Cardiac septum (tissue), 1 donor: ENCODE data around the gene CDC5L. TPM values are rescaled to one million over a fixed set of nuclear protein-coding genes. Genes with fewer than 3 reads are reported as not detected.
"Not testable (repeated sequence)": the region's sequence is repeated elsewhere in the genome, so short reads cannot be mapped to it uniquely, and the experiment has no call there.

Experiments
- DNase-seq: peaks from one replicate; pipeline ENCODE4 v3.0.0-alpha.2; 2020; ENCODE audit warnings: low spot score
- intact Hi-C: fragments of 100-400 bp; cut with DNase I; formaldehyde crosslinking; loops from one replicate; pipeline ENCODE4 v1.14.0; 2022
- long read RNA-seq: library from polyadenylated mRNA; unstranded; transcript quantifications from one replicate; pipeline ENCODE4 v2.0.0, GENCODE V29; 2021
- total RNA-seq: library from RNA; stranded (reverse); fragmentation: NEBNext Ultra II Directional; extraction: Animal tissue kit (Norgen Biotek cat#: 25700); gene quantifications from one replicate; pipeline ENCODE4 v1.2.1, GENCODE V29; 2021
- donor health status: DM: no; HTN: no; CAD: no.

The CDC5L gene
- total RNA-seq: 20.7 TPM
- long read RNA-seq, full-length matches to known transcripts: 13 of 42 reads
- long read RNA-seq, partial matches to known transcripts: 21 of 42 reads
- long read RNA-seq, other reads (novel, unspliced or antisense): 8 of 42 reads

DNA sequence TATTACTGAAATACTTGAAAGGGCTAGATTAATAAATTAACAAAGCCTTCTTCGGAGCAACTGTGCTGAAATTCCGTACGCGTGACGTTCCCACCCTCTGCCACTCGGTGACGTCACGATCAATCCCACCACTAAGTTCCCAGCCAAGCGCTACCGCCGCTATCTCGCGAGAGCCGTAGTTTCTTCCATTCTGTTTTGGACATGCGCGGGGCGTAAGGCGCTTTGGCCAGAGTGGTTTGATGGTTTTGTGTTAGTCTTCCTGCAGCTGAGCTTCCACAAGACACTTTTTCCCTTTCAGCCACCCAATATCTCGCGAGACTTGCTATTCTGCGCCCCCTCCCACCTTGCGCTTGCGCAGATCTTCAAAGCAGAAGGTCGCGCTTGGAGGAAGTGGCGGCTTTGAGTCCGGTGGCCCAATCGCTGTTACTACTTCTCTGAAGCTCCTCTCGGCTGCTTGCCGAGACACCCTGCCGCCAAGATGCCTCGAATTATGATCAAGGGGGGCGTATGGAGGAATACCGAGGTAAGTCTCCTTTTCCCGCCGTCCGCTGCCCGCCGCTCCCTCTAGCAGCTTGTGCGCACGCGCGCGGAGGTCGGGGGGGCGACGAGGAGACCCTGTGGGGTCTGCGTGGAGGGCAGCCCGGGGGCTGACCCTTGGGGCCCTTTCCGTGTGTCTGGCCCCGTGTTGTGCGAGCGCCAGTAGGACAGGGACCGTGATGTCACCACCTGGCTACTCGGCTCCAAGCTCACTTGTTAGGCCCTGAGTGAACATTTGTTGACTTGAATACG is at the start of gene CDC5L:
TSS of gene CDC5L (plus strand) at position 361 of the 789 bp plus-strand sequence. CDS start at position 479, 118 bp downstream.
- intact Hi-C loops: no loop called here
- DNase-seq: peak; percentile 95

DNA sequence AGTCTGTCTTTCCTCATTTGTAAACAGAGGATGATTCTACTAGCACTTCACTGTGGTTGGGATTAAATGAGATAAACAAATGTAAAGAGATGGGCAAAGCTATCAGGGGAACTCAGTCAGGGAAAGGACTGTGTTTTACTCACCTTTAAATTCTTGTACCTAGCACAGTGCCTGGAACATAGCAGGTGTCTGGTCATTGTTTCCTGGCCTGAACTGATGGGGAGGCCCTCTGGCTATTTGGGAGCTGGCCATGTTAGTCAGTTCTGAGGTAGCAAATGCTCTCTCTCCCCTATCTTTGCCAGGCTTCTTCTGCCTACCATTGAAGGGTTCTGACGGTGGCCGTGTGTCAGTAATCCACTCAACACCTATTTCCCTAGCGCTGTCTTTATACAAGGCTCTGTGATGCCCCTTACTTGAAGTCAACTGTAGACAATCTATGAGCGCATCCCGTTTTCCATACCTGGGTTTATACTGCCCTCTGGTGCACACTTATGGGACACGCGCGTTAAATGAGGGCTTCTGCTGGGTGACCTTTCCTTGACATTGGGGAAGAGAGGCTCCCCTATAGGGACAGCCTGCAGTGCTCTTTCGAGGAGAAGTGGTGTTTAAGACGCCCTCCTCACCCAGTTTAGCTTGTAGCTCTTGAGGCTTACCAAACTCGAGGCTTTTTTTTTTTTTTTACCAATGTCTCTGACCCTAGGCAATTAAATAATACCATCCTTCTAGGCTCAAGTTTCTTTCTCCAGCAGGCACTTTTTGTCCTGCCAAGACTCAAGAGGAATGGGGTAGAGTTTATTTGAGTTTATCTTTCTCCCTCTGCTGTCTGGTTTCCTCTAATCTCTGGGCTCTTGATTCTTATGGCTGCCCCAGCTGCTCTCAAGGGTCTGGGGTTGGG is 49.0 kb upstream of the CDC5L start:
- DNase-seq: no peak
- intact Hi-C loops: loop anchor here (2.0 to 5.0 kb wide), 2 partner anchors 70 to 241 kb away; no protein-coding TSS in a partner anchor

- intact Hi-C loops: loop anchor here (2.0 to 5.0 kb wide), 2 partner anchors 70 to 242 kb away; no protein-coding TSS in a partner anchor
- no peak for DNase-seq
Measured at GRCh38 chr6:44339301-44339700, 48.2 kb upstream of the CDC5L start.

DNA sequence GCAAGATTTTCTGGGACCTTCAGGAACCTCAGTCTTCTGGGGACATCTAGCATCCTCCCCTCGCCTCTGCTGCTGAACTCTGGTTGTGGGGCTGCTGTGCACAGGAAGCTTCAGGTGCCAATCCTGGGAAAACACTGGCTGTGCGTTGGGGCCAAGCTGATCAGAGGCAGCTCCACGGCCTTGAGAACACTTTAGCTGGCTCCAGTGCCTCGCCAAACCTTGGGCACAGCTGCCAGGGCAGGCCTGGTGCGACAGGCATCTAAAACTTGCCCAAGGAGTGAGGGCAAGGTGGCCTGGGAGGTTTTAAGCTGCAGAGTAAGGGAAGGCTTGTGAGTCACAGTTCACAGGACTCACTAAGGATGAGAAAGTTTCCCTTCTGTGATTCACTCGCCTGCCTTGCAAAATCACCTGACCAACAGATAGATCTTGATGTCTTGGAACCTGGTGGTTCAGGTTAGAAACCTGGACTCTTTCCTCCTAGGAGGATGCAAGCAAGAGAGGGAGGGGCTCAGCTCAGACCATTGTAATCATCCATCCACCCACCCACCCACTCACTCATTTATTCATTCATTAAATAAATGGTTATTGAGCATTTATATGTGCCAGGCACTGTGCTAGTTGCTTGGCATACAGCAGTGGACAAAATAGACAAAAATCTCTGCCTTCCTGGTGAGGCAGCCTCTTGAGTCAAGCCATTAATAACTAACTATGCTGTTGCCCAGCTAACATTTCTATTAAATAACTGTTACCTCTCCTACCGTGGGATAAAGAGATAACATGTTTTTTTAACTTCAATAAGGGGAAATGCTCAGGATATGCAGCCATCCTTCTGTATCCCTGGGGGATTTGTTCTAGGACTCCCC is 47.5 kb upstream of the CDC5L start:
- DNase-seq: no peak
- intact Hi-C loops: loop anchor here (2.0 to 5.0 kb wide), 2 partner anchors 71 to 243 kb away; no protein-coding TSS in a partner anchor

DNA sequence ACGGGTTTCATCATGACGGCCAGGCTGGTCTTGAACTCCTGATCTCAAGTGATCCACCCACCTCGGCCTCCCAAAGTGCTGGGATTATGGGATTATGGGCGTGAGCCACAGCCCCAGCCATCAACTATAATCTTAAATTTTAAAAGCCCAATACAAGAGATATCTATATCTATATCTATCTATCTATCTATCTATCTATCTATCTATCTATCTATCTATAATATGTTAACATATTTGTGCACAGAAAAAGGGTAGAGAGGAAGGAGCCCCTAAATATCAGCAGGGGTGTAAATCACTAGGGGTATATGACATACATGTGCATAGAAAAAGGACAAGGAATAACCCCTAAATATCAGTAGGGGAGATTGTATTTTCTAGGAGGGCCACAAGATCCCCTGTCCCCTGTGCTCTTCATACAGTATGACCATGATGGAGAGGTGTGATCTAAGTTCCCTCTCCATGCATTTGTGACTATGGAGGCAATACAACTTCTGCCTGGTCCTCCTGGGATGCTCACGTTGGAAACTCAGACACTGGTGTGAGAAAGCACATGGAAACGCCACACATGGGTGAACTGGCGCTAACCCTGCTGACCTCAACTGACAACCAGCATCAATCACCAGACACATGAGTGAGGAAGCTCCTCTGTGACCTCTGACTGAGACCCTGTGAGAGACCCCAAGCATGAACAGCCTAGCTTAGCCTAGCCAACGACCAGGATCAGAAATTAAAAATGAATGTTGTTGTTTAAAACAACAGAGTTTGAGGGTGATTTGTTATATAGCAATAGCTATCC is 46.2 kb upstream of the CDC5L start:
- no peak for DNase-seq
- intact Hi-C loops: no loop called here

DNA sequence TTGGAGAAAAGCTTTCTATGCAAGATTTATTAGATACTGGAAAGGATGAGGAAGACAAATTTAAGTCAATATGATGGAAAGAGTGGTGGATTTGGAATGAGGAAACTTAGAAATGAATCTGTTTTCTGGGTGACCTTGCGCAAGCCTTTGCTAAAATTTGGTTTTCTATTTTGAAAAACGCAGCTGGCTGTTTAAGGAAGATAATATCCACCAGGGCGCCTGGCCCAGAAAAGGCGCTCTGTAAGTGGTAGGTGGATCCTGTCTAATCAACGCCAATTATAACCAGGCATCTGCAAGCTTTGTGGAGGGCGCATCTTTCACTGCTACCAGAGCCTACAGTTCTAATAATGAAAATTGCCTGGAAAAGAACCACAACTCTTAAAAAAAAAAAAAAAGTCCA is 45.5 kb upstream of the CDC5L start:
- no peak for DNase-seq
- intact Hi-C loops: no loop called here

- intact Hi-C loops: no loop called here
- DNase-seq: no peak
Measured at GRCh38 chr6:44342489-44342888, 45.0 kb upstream of the CDC5L start, which contains the start of gene SPATS1. SPATS1 (plus strand) TSS chr6:44342650; CDS start chr6:44343096, 446 bp downstream.

GRCh38 chr6:44346818-44347217 is 40.7 kb upstream of the CDC5L start:
- DNase-seq, intact Hi-C loops: not testable (repeated sequence)

GRCh38 chr6:44349904-44350649 is 37.4 kb upstream of the CDC5L start:
- intact Hi-C loops: no loop called here
- DNase-seq: no peak

DNA sequence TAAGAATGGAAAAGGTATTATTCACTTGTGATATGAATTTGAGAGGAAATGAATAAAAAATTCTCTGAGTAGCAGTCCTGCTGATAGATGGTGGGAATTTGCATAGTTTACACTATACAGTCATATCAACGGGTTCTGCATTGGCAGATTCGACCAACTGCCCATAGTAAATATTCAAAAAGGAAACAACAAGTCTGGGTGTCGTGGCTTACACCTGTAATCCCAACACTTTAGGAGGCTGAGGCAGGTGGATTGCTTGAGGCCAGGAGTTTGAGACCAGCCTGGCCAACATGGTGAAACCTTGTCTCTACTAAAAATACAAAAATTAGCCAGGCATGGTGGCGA is 36.9 kb upstream of the CDC5L start:
- intact Hi-C loops, DNase-seq: not testable (repeated sequence)

DNA sequence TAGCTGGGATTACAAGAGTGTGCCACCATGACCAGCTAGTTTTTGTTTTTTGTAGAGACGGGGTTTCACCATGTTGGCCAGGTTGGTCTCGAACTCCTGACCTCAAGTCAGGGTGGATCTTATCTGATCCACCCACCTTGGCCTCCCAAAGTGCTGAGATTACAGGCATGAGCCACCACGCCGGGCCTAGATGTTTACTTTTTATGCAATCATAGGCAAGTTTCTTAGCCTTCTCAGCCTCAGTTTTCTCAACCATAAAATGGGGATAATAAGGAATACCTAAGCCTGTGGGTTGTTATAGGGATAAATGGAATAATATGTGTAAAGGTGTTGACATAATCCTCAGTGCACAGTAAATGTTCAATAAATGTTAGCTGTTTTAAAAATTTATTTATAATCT is 35.2 kb upstream of the CDC5L start:
- DNase-seq: no peak
- intact Hi-C loops: no loop called here

GRCh38 chr6:44353336-44353735 is 34.2 kb upstream of the CDC5L start:
- no peak for DNase-seq
- intact Hi-C loops: no loop called here

DNA sequence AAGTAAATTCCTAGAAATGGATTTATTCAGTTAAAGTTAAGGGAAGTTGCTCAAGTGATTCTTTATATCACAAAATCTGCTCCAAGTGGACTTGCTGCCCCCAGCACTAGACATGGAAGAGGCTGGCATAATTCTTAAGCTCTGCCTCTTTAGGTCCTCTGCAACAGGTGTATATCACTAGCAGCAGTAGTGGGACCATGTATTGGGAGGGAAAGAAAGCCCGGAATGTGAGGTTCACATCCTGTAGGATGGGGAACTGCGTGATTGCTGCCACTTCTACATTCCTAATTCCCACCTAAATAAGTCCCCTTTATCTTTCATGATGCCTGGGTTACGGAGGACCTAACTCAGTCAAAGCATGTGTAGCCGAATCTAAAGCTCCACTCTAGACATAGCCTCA is 31.9 kb upstream of the CDC5L start:
- no peak for DNase-seq
- intact Hi-C loops: no loop called here

DNA sequence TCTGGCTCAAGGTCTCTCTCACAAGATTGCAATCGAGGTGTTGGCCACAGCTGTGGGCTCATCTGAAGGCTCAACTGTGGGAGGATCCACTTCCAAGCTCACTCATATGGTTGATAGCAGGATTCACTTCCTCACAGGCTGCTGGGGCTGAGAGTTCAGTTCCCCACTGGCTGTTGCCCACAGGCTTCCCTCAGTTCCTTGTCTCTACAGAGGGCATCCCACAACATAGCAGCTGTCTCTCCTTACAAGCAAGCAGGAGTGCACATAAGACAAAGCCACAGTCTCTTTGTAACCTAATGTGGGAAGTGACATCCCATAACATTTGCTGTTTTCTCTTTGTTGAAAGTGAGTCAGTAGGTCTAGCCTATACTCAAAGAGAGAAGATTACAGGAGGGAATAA is 31.0 kb upstream of the CDC5L start:
- intact Hi-C loops: no loop called here
- DNase-seq: no peak

GRCh38 chr6:44359973-44360372 is 27.5 kb upstream of the CDC5L start:
- intact Hi-C loops: no loop called here
- no peak for DNase-seq

DNA sequence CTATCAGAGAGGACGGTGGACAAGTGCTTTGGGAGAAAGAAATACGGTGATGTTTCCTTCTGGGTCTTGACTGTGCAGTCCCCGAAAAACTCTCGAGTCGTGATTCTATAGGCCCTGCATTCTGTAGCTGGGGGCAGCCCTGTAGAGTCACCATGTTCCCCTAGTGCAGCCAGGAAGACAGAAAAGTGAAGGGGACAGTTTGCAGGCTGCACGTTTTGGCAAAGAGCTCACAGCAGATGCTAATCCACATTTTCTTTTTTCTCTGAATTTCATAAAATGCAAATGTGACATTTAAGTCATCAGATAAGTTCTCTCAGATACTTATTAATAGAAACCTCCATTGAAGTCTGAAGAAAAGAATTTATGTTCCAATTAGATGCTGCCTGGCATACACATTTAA is 25.6 kb upstream of the CDC5L start:
- DNase-seq: no peak
- intact Hi-C loops: no loop called here

GRCh38 chr6:44363377-44363926 is 24.1 kb upstream of the CDC5L start:
- intact Hi-C loops: no loop called here
- DNase-seq: no peak

DNA sequence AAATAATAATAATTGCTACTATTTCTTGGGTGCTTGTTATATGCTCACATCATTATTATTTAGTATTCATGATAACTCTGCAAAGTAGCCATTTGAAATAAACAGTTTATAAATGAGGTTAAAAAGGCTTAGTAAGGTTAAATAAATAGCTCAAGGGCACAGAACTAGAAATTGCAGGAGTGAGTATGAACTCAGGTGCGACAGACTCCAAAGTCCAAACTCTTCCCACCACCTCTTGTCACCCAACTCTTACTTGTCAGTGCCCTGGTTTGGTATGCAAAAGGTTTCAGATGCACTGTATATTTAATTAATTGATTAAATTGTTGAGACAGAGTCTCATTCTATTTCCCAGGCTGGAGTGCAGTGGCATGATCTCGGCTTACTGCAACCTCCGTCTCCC is 20.7 kb upstream of the CDC5L start:
- intact Hi-C loops: no loop called here
- DNase-seq: no peak
